SK-N-MC (cell line): ENCODE measurements around the gene GJB6.

Experiments used
- EZH2 ChIP-seq: fragments of 200-600 bp; sonication (generic); IDR thresholded peaks from one replicate; pipeline ENCODE4 v1.6.1; 2017; ENCODE audit warnings: antibody characterized with exemption
- POLR2AphosphoS5 ChIP-seq: IDR thresholded peaks from 2 replicates; pipeline ENCODE4 v1.6.1; 2012; ENCODE audit warnings: mild to moderate bottlenecking, low read depth, low read length, borderline replicate concordance

DNA sequence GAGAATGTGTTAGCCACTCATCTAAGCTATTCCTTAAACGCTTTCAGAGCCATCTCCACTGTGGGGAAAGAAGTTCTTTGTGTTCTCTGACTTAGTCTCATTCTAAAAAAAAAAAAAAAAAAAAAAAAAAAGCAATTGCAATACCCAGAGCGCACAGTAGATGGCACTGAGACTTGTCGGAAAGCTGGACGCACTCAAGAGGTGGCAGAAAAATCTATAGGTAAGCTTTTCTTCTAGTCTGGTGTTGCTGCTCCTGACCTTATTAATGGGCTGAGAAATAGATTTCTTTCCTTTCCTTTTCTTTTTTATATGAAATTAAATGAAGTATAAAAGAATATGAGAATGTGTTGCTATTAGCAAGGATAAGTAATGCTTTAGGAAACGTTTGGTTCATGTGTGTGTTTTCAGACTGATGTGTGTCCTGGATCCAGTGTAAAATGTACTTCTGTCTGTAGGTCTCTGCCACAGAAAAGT, 34.7 kb downstream of the GJB6 start:
- no peak for TF ChIP-seq POLR2AphosphoS5
- no peak for TF ChIP-seq EZH2
